Lung (tissue), 12 donors: ENCODE results near the gene ATXN1. TPM values are rescaled to one million over a fixed set of nuclear protein-coding genes. Genes with fewer than 3 reads are reported as not detected.

Source experiments
- ATAC-seq: fragments of 200-7000 bp; cut with Tn5 transposase; one replicate; pipeline ENCODE4 v1.9.1; 2020; ENCODE audit warnings: moderate number of reproducible peaks; ENCODE audit not compliant: insufficient read depth, low FRiP score
- DNase-seq, 3 donors: peaks; one replicate each; pipeline ENCODE4 v3.0.0-alpha.2; 2013 to 2017
- H3K27ac ChIP-seq, 2 donors: one replicate each; pipeline ENCODE4 v1.5.1; 2013; ENCODE audit warnings: mild to moderate bottlenecking in 2 of 2, moderate library complexity in 2 of 2, control low read depth in 1 of 2, inconsistent platforms in 1 of 2, low read depth in 1 of 2, low read length in 1 of 2
- H3K27me3 ChIP-seq, 3 donors: one replicate each; pipeline ENCODE4 v1.5.1; 2013; ENCODE audit warnings: low read length in 2 of 3; ENCODE audit not compliant: control insufficient read depth in 3 of 3, insufficient read depth in 3 of 3
- H3K36me3 ChIP-seq, 4 donors: one replicate each; pipeline ENCODE4 v1.5.1; 2013; ENCODE audit warnings: low read length in 4 of 4, mild to moderate bottlenecking in 1 of 4, moderate library complexity in 1 of 4; ENCODE audit not compliant: control insufficient read depth in 4 of 4, insufficient read depth in 4 of 4
- H3K4me1 ChIP-seq, 5 donors: one replicate each; pipeline ENCODE4 v1.5.1; 2013; ENCODE audit warnings: low read length in 5 of 5, mild to moderate bottlenecking in 2 of 5, moderate library complexity in 1 of 5; ENCODE audit not compliant: control insufficient read depth in 5 of 5, insufficient read depth in 5 of 5
- H3K4me3 ChIP-seq: one replicate; pipeline ENCODE4 v1.5.1; 2013; ENCODE audit warnings: mild to moderate bottlenecking, control low read depth, moderate library complexity
- H3K9ac ChIP-seq, 2 donors: one replicate each; pipeline ENCODE4 v1.5.1; 2013; ENCODE audit warnings: low read length in 2 of 2, control low read depth in 1 of 2; ENCODE audit not compliant: insufficient read depth in 1 of 2
- H3K9me3 ChIP-seq, 4 donors: one replicate each; pipeline ENCODE4 v1.5.1; 2013; ENCODE audit warnings: low read length in 3 of 4, mild to moderate bottlenecking in 1 of 4, moderate library complexity in 1 of 4; ENCODE audit not compliant: control insufficient read depth in 4 of 4, insufficient read depth in 3 of 4
- WGBS, 2 donors: extraction: QIAGEN DNeasy Blood & Tissue Kit; methylation state at CpG; one replicate each; pipeline ENCODE4 v1.1.7; 2013; 5-methylcytosine and 5-hydroxymethylcytosine counted together
- polyA plus RNA-seq, 2 donors: library from polyadenylated mRNA; stranded (reverse); fragments of 200-250 nt; gene quantifications; one replicate each; pipeline ENCODE4 v1.2.1, GENCODE V29; 2013
- total RNA-seq, 2 donors: library from RNA; depleted of rRNA in 1 of 2; stranded (reverse); fragments of >200 nt in 1 of 2; gene quantifications; one replicate each; pipeline ENCODE4 v1.2.1, GENCODE V29; 2014 to 2021
- TF ChIP-seq, protein P1 (sequence below): IDR thresholded peaks from 2 replicates; pipeline ENCODE4 v1.5.1; 2012; ENCODE audit warnings: mild to moderate bottlenecking; ENCODE audit errors: control extremely low read depth, extremely low read depth
- donor health status: control.
- donor health status: control.
- donor health status: Bipolar disorder and iron deficiency.
- donor health status: healthy.
- donor health status: DM: yes; HTN: yes; CAD: no.

ATXN1 gene
- total and polyA plus RNA-seq, 4 donors, result 9.7 to 108 (median 34.9) TPM

DNA sequence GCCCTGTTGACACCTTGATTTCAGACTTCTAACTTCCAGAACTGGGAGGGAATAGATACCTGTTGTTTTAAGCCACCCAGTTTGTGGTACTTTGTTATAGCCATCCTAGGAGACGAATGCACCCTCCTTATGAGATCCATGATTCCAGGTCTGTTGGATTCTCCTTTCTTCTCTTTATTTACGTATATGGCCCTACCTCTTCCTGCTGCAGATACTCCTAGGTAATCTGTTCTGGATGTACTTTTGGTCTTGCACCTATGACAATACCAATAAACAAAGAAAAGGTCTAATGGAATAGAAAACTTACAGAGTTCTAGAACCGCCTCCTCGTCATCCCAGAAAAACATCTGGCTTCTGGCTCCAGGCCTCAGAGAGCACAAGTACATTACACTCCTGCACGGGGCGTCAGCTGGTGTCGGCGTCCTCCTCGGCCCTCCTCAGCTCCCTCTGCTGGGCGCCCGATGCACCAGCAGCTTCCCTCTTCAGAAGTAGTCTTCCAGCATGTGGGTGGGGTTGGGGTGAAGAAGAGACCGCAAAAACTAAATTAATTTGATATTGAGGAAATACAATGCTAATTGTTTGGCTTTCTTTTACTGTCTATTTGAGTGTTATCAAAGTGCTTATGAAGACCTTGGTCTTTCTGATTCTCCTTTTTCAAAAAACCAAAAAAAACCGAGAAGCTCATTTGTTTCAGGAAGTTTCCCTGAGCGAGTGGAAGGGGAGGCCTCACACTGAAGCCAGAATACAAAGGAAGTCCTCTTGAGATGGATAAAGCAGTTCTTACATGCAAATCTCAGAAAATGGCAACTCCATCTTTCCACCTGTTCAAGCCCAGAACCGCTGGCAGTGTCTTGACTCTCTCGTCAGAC, 9.7 kb upstream of the ATXN1 start:
- Histone ChIP-seq H3K4me1 (peaks cover 4 to 42% (median 20%) of the 10 kb centered on the region in 5 donors), H3K4me3 (no peak overlapping the region), H3K36me3 (no peaks in the 10 kb centered on the region), H3K27me3 (no peaks in the 10 kb centered on the region), H3K9ac (no peak overlapping the region), H3K9me3 (no peaks in the 10 kb centered on the region), H3K27ac (no peak overlapping the region)
- TF ChIP-seq, protein P1, sequence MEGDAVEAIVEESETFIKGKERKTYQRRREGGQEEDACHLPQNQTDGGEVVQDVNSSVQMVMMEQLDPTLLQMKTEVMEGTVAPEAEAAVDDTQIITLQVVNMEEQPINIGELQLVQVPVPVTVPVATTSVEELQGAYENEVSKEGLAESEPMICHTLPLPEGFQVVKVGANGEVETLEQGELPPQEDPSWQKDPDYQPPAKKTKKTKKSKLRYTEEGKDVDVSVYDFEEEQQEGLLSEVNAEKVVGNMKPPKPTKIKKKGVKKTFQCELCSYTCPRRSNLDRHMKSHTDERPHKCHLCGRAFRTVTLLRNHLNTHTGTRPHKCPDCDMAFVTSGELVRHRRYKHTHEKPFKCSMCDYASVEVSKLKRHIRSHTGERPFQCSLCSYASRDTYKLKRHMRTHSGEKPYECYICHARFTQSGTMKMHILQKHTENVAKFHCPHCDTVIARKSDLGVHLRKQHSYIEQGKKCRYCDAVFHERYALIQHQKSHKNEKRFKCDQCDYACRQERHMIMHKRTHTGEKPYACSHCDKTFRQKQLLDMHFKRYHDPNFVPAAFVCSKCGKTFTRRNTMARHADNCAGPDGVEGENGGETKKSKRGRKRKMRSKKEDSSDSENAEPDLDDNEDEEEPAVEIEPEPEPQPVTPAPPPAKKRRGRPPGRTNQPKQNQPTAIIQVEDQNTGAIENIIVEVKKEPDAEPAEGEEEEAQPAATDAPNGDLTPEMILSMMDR, result peak; percentile 82
- peak; percentile 68 to 73 (median 69) for DNase-seq
- peak; percentile 81 for ATAC-seq
- 29 to 38% methylated on average over 16 of the region's 16 CpGs for WGBS, 2 donors

DNA sequence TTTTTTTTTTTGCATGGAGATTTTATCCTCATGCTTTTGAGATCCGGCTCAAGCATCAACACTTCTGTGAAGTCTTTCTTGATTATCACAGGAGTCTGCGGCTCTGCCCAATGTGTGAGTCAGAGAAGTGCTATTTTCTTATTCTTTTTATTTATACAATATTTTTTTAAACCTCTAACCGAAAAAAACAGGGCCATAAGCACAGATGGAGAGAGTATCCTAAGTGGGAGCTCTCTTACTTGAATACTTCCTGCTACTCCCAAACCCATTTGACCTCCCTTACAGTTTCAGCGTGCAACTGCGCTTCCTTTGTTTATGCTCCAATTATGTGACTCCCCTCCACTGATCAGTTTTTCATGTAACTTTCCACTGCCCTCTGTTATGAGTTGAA, 8.7 kb upstream of the ATXN1 start:
- H3K4me1 ChIP-seq, result peaks cover 4 to 44% (median 20%) of the 10 kb centered on the region in 5 donors
- 38 to 63% methylated on average over 5 of the region's 5 CpGs for WGBS, 2 donors
- no peaks in the 10 kb centered on the region for H3K36me3 ChIP-seq
- H3K27ac ChIP-seq, result no peak overlapping the region
- no peaks in the 10 kb centered on the region for H3K27me3 ChIP-seq
- no peak overlapping the region for H3K4me3 ChIP-seq
- TF ChIP-seq, protein P1, result no peak
- H3K9ac ChIP-seq, result no peak overlapping the region
- H3K9me3 ChIP-seq, result no peaks in the 10 kb centered on the region
- ATAC-seq (no peak), DNase-seq (peak in 1 of 3 donors; percentile 41)

DNA sequence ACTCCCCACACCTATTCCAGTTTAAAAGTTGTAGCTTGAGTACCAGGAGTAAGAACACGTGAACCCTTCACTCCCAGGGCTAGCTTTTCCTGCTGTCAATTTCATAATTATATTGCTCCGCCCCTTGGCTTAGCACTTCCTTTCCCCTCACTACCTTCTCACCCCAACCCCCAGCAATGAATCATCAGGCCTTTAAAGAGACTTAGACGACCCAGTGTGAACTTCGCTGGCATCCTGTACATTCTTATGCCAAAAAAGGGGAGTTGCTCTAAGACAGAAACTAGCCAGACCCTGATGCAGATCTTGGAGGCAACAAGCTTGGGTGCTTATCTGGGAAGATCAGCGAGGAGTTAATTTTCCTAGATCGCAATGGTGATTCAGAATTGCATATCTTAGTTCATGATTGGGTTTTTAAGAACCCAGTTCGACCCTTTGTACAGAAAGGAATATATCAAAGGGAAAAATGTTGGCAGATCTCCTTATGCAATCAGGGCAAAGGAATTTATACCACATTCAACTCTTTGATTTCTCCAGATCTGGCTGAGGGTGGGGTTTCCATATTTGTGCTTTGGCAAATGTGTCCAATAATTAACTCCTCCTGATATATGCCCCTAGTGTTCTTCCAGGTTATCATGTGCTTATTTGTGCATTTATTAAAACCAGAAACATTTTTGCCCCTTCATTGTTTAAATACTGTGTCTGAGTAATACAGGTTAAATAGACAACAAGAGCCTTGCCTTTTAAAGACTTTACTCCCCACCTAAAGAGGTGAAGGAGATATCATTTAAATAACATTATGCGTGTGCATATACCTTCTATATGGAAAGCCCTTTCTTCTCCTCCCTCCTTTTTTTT, 8.1 kb upstream of the ATXN1 start:
- Histone ChIP-seq H3K27ac (peak overlapping the region in 1 of 2 donors; percentile 48), H3K4me1 (peaks cover 4 to 39% (median 20%) of the 10 kb centered on the region in 5 donors), H3K27me3 (no peaks in the 10 kb centered on the region), H3K36me3 (no peaks in the 10 kb centered on the region), H3K9ac (no peak overlapping the region), H3K4me3 (no peak overlapping the region), H3K9me3 (no peaks in the 10 kb centered on the region)
- TF ChIP-seq, protein P1, result no peak
- DNase-seq, result peak in 2 of 3 donors; percentile 39 to 51
- 16 to 20% methylated on average over 8 of the region's 8 CpGs for WGBS, 2 donors
- peak; percentile 88 for ATAC-seq
